Measurements from ENCODE around the gene TLR9.
A peak's percentile ranks its signal among the peaks of the same experiment; 100 is the strongest.
"Not testable (repeated sequence)": the region's sequence is repeated elsewhere in the genome, so short reads cannot be mapped to it uniquely, and the experiment has no call there.

Gene TLR9, protein sequence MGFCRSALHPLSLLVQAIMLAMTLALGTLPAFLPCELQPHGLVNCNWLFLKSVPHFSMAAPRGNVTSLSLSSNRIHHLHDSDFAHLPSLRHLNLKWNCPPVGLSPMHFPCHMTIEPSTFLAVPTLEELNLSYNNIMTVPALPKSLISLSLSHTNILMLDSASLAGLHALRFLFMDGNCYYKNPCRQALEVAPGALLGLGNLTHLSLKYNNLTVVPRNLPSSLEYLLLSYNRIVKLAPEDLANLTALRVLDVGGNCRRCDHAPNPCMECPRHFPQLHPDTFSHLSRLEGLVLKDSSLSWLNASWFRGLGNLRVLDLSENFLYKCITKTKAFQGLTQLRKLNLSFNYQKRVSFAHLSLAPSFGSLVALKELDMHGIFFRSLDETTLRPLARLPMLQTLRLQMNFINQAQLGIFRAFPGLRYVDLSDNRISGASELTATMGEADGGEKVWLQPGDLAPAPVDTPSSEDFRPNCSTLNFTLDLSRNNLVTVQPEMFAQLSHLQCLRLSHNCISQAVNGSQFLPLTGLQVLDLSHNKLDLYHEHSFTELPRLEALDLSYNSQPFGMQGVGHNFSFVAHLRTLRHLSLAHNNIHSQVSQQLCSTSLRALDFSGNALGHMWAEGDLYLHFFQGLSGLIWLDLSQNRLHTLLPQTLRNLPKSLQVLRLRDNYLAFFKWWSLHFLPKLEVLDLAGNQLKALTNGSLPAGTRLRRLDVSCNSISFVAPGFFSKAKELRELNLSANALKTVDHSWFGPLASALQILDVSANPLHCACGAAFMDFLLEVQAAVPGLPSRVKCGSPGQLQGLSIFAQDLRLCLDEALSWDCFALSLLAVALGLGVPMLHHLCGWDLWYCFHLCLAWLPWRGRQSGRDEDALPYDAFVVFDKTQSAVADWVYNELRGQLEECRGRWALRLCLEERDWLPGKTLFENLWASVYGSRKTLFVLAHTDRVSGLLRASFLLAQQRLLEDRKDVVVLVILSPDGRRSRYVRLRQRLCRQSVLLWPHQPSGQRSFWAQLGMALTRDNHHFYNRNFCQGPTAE

GRCh38 chr3:52225452-52226228 lies at the start of gene TLR9:
Gene TLR9 (minus strand): TSS chr3:52225645. CDS start chr3:52225529, 116 bp downstream.
- DNase-seq: no peak

GRCh38 chr3:52274781-52275180 lies 49.3 kb upstream of the TLR9 start:
- not testable (repeated sequence) for DNase-seq

DNA sequence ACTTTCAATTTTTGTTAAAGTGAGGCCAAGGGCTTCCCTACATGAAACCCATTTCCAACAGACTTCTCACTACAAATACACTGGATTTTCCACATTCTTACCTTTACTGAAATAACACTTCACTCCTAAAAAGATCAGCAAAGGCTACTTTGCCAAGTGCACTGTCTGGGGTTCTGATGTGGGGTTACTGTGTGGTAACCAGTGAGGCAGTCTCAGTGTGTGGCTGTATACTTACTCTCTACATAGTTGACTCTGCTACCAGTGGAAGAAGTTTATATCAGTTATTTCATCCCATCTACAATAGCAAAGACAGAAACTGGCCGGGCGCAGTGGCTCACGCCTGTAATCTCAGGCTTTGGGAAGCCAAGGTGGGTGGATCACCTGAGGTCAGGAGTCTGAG lies 47.4 kb upstream of the TLR9 start:
- DNase-seq: no peak

DNA sequence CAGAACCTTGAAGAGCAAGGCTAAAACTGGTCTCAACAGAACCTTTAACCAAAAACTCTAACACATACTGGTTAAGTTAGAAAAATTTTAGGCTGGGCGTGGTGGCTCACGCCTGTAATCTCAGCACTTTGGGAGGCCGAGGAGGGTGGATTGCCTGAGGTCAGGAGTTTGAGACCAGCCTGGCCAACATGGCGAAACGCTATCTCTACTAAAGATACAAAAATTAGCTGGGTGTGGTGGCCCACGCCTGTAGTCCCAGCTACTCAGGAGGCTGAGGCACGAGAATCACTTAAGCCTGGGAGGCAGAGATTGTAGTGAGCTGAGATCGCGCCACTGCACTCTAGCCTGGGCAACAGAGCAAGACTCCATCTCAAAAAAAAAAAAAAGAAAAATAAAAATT lies 46.7 kb upstream of the TLR9 start:
- not testable (repeated sequence) for DNase-seq

- DNase-seq: no peak
These were observed 44.9 kb upstream of the TLR9 start for GRCh38 chr3:52270252-52270754.

DNA sequence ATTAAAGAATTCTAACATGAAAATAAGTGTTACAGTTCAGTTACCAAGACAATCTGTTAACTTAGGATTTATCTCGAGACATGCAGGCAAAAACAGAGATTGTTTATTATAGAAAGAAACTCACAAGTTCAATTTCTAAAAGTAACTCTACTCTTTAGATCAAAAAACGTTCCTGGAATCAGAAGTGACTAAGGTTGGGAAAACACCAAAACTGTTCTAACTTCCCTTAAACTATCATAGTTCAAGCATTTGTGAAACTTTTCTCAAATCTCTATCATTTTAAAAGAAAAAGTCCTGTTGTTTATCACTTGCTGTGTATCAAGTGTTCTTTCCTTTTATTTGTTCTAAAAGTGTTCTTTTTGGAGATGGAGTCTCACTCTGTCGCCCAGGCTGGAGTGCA lies 44.3 kb upstream of the TLR9 start:
- no peak for DNase-seq

DNA sequence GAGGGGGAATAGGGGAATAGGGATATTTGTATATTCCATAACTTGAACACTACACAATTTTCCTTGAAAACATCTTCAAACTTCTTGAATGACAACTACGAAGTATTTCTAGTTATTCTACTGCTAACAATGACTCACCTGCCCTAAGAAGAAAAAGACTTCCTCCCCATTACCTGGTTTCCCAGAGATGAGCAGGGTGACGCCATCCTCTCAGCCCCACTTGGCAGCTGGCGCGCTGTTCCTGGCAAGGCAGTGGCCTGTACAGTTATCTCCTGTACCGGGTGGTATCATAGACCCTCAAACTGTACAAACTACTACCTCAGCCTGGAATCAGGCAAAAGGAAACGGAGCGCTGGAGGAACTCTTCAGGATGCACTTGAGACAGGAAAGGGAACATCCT lies 42.6 kb upstream of the TLR9 start:
- DNase-seq: no peak

GRCh38 chr3:52265387-52265786 lies 39.9 kb upstream of the TLR9 start:
- no peak for DNase-seq

GRCh38 chr3:52262447-52262846 lies 37.0 kb upstream of the TLR9 start:
- no peak for DNase-seq

DNA sequence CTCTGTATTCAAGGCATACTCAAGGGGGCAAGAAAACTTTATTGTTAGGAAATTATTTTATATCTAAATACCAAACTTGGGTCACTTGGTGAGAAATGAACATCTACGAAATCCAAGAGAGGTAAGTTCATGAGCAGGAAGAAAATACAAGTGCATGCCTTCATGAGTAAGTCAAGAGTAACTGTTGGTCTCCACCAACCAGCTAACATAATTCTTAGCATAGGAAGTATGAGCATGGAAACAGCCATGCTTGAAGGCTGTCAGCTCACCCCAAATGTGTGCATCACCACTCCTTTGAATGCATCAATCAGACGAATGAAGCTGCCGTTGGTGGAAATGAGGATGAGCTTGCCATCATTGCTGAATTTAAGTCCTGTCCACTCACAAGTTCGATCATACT lies 34.0 kb upstream of the TLR9 start:
- no peak for DNase-seq

DNA sequence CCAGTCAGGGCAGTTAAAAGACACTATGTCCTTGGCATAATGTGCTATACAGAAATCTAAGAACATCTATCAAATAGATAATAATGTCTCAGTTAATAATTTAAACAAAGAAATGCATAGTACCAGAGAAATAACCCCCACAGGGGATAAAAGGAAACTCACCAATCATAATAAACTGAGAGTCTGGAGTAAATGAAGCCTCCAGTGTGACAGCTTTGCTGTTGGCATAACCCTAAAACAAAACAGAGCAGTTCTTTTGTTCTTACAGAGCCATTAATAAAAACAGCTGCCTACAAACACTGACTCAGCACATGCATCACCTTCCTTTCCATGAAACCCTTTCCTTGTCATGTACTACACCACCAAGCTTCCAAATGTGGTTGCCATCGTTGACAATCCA lies 33.6 kb upstream of the TLR9 start:
- no peak for DNase-seq

DNA sequence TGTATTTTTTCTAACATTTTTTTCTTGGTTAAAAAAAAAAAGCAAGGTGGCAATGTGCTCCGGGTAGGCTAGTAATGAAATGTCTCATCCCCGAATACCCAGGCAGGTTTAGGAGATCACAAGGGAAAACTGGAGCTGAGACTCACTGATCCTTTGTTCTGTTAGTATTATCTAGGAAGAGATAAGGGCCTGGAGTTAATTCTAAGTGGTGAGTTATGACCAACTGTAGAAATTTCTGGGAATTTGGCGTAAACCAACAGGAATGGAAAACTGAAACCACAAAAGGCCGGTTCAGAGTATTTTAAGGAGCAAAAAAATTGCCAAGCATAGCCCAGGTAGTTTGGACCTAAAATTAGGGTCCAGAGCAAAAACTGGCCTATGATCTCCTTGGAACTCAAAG lies 32.5 kb upstream of the TLR9 start:
- no peak for DNase-seq

DNA sequence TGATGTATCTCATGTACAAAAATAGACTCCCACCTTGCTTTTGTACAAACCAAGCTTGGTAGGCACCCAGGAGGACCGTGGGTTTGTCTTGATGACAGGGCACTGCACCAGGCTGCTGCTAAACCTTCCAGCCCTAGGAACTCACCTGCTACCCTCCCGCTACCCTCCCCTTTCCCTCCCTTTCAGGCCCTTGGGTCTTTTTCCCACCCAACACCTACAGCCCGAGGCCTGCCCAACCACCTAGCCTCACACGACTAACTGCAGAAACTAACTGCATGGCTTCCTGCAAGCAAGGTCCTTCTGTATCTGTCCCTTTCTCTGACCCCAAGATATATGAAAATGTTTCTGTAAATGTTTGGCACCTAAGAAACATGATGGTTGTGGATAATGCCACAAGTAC lies 31.2 kb upstream of the TLR9 start:
- DNase-seq: no peak

GRCh38 chr3:52256159-52256558 lies 30.7 kb upstream of the TLR9 start:
- no peak for DNase-seq

DNA sequence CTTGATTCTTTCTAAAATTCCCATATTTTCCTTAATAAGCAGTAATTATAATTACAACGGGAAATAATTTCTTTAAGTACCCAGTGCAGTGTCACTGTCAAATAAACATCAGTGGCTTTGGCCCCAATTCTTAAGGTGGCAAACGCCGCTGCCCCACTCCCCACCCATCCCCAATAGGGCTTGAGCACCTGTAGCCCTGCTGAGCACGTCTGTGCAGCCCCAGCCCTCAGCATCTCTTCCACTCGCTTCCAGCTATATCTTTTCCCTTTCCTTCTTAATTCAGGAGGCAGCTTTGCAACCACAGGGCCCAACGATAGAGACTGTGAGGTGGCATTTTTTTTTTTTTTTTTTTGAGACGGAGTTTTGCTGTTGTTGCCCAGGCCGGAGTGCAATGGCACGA lies 29.2 kb upstream of the TLR9 start:
- DNase-seq: peak; percentile 2

- peak; percentile 86 for DNase-seq
These were observed 28.2 kb upstream of the TLR9 start for GRCh38 chr3:52253314-52254304.

GRCh38 chr3:52250122-52250521 lies 24.7 kb upstream of the TLR9 start:
- no peak for DNase-seq

DNA sequence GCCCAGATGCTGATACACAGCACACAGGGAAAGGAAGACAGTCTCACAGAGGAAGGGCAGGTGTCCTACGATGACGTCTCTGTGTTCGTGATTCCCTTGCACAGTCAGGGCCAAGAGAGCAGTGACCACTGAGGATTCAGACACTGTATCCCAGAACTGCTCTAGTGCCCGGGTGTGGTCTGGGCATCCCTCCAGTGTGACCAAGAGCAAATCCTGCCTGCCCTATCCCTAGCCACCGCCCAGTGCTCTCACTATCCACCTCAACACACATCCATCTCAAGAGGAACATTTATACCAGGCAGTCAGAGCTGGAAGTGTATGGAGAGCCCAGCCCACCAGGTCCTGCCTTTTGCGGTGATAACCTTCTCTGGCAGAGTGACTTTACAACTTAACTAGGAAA lies 24.2 kb upstream of the TLR9 start:
- no peak for DNase-seq

GRCh38 chr3:52248816-52249547 lies 23.5 kb upstream of the TLR9 start:
- DNase-seq: no peak

DNA sequence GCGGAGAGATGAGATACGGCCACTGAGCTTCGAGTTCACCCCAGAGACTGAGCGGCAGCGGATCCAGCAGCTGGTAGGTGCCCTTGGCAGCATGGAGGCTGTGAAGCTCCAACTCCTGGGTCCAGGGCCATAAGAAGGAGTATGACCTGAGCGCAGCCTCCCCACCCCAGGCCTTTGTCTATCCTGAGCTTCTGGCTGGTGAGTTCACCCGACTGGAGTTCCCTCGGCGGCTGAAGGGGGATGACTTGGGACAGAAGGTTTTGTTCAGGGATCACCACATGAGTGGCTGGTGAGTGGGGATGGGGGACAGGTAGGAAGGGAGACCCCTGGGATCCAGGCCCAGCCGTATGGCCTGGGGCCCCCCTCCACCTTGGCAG lies 22.7 kb upstream of the TLR9 start:
- no peak for DNase-seq
